Right ventricle myocardium superior (tissue), 1 donor: ENCODE results near the gene PCDH9. TPM values are rescaled to one million over a fixed set of nuclear protein-coding genes. Genes with fewer than 3 reads are reported as not detected.

ENCODE experiments used
- ATAC-seq: fragments of 200-7000 bp; cut with Tn5 transposase; one replicate; pipeline ENCODE4 v1.9.1; 2020; ENCODE audit warnings: mild to moderate bottlenecking; ENCODE audit not compliant: poor library complexity
- DNase-seq: peaks from one replicate; pipeline ENCODE4 v3.0.0-alpha.2; 2020
- intact Hi-C: fragments of 100-400 bp; cut with DNase I; formaldehyde crosslinking; loops from one replicate; pipeline ENCODE4 v1.11.2; 2022
- total RNA-seq: library from RNA; stranded (reverse); fragmentation: NEBNext Ultra II Directional; extraction: Animal tissue kit (Norgen Biotek cat#: 25700); gene quantifications from one replicate; pipeline ENCODE4 v1.2.1, GENCODE V29; 2021
- donor health status: DM: no; HTN: yes; CAD: no; lungs with severe emphysema.

PCDH9 gene
- total RNA-seq, 1 donor from 2014 or later = 10.0 TPM

- intact Hi-C loops = no loop called here
- no peak for ATAC-seq
These were observed 783.7 kb downstream of the PCDH9 start for GRCh38 chr13:66446413-66446812.

GRCh38 chr13:66443926-66444325 lies 786.2 kb downstream of the PCDH9 start:
- ATAC-seq (no peak), DNase-seq (no peak)
- intact Hi-C loops = no loop called here

More at GRCh38 chr13:66446413-66446812, 783.7 kb downstream of the PCDH9 start:
- no peak for DNase-seq

- intact Hi-C loops = no loop called here
- DNase-seq (no peak), ATAC-seq (no peak)
These were observed 789.2 kb downstream of the PCDH9 start for GRCh38 chr13:66440938-66441337.

GRCh38 chr13:66430728-66431127 lies 799.4 kb downstream of the PCDH9 start:
- ATAC-seq (no peak), DNase-seq (no peak)
- intact Hi-C loops = no loop called here

GRCh38 chr13:66430269-66430668 lies 799.9 kb downstream of the PCDH9 start:
- DNase-seq (no peak), ATAC-seq (no peak)
- intact Hi-C loops = no loop called here

- intact Hi-C loops = no loop called here
- ATAC-seq (no peak), DNase-seq (no peak)
These were observed 801.0 kb downstream of the PCDH9 start for GRCh38 chr13:66429156-66429555.

- DNase-seq (no peak), ATAC-seq (no peak)
- intact Hi-C loops = no loop called here
These were observed 802.7 kb downstream of the PCDH9 start for GRCh38 chr13:66427458-66427861.

GRCh38 chr13:66425741-66426140 lies 804.4 kb downstream of the PCDH9 start:
- ATAC-seq (no peak), DNase-seq (no peak)
- intact Hi-C loops = no loop called here

- no peak for ATAC-seq
- DNase-seq = no peak
- intact Hi-C loops = no loop called here
These were observed 805.7 kb downstream of the PCDH9 start for GRCh38 chr13:66424422-66424821.

GRCh38 chr13:66415444-66415843 lies 814.7 kb downstream of the PCDH9 start:
- DNase-seq = no peak
- ATAC-seq = no peak
- intact Hi-C loops = no loop called here

GRCh38 chr13:66414066-66414800 lies 815.9 kb downstream of the PCDH9 start:
- no peak for ATAC-seq
- no peak for DNase-seq
- intact Hi-C loops = no loop called here

- no peak for ATAC-seq
- intact Hi-C loops = no loop called here
- no peak for DNase-seq
These were observed 819.8 kb downstream of the PCDH9 start for GRCh38 chr13:66410314-66410713.

- ATAC-seq (no peak), DNase-seq (no peak)
- intact Hi-C loops = no loop called here
These were observed 820.6 kb downstream of the PCDH9 start for GRCh38 chr13:66409542-66409941.

GRCh38 chr13:66407128-66407527 lies 823.0 kb downstream of the PCDH9 start:
- ATAC-seq = no peak
- intact Hi-C loops = no loop called here
- no peak for DNase-seq

- intact Hi-C loops = no loop called here
- DNase-seq (no peak), ATAC-seq (no peak)
These were observed 824.0 kb downstream of the PCDH9 start for GRCh38 chr13:66405908-66406802.

- ATAC-seq (no peak), DNase-seq (no peak)
- intact Hi-C loops = no loop called here
These were observed 827.6 kb downstream of the PCDH9 start for GRCh38 chr13:66402546-66402945.

GRCh38 chr13:66402066-66402465 lies 828.1 kb downstream of the PCDH9 start:
- no peak for DNase-seq
- no peak for ATAC-seq
- intact Hi-C loops = no loop called here

- DNase-seq (no peak), ATAC-seq (no peak)
- intact Hi-C loops = no loop called here
These were observed 829.8 kb downstream of the PCDH9 start for GRCh38 chr13:66400292-66400691.

- intact Hi-C loops = no loop called here
- ATAC-seq (no peak), DNase-seq (no peak)
These were observed 830.3 kb downstream of the PCDH9 start for GRCh38 chr13:66399873-66400272.

- intact Hi-C loops = no loop called here
- DNase-seq (no peak), ATAC-seq (no peak)
These were observed 833.0 kb downstream of the PCDH9 start for GRCh38 chr13:66397133-66397532.
